Embryonic facial prominence (tissue), 1 donor: Measurements from ENCODE around the gene RNASE13.

ENCODE experiments used
- DNase-seq: peaks from one replicate; pipeline ENCODE4 v3.0.0-alpha.2; 2016; ENCODE audit errors: extremely low spot score

Gene RNASE13

GRCh38 chr14:21066882-21067502, 32.4 kb upstream of the RNASE13 start:
- DNase-seq = no peak

DNA sequence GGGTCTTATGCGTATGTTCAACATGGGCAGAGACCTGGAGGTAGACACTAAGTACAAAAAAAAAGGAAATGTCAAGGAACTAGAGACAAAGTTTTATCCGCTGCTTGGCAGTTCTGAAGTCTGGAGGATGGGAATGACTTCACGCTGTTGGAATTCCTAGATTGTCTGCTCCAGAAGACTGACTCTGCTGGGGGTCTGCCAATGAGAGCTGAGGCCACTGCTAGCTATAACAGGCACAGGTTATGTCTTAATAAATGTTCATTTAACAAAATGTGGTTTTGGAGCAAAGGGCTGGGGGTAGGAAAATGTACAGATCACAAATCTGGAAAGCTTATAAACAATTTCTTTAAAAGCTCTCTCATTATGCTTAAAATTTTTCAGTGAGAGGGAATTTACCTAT, 28.9 kb upstream of the RNASE13 start:
- DNase-seq = no peak

DNA sequence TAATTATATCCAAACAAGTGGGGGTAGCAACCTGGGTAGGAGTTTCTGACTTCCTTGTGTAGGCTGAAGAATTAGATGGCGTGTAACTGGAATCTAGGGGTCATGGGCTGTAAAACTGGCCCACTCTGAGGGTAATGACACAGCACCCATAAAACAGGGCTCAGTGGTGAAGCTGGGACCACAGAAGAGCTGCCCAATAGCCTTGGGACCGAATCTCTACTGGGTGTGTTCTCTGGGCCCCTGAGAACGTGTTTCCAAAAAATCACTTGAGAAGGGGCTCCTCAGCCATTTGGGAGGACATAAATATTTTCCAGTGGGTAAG, 26.7 kb upstream of the RNASE13 start:
- DNase-seq = no peak

DNA sequence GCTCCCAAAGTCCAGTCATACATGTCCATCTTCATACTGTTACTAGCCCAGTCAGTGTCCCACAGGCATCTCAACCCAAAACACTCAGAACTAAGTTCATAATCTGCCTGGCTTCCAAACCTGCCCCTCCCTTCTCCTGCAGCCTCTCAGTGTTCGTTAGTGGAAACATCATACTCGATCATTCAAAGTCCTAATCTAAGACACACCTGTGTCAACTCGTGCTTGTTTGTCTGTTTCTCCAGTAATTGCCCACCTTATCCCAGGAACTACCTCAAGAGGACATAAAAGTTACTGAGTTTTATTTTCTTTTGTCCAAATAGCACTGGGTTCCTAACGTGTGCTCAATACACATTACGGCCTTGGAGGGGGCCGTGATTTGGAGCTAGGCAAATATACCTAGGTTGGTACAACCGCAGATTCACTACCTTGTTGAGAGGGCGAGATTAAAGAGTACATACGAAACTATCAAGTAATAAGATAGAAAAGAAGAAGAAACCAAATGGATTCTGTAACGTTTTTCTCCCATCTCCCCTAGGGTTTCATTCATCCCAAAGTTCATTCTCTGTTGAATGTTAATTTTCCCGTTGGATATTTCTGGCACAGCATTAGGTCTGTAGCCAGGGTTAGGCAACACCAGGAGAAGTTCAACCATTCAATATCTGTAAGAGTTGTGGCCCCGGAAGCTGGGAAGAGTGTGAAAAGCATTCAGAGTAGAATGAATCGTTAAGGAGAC, 26.2 kb upstream of the RNASE13 start:
- no peak for DNase-seq

DNA sequence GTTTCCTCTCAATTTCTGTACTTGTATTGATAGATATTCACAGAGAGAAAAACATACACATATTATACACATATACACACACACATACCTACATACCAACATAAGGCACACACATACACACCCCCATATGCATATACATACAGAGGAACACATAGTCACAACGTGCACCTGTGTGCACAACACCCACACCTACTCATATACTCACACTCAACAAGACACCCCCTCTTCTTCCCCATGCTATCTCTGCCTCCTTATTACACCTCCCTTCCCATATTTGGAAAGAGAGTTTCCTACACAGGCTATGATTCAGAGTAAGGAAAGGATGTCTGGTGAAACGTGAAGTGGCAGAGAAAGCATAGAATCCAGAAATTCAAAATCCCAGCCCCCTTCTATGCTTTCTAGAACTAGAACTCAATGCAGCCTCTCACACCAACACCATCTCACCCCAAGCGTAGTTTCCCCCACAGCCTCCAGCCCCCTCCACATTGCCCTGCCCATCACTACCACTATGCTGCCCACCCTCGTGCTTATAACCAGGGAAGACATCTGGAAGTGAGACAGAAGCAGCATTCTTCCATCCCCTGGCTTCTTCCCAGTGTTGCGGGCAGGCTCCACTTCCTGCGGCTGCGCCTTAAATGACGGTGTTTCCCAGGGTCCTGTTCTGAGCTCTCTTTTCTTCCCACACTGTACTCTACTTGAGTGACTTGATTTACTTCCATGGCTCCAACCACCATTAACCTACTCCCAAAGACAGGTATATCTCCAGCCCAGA, 25.4 kb upstream of the RNASE13 start:
- DNase-seq = no peak

DNA sequence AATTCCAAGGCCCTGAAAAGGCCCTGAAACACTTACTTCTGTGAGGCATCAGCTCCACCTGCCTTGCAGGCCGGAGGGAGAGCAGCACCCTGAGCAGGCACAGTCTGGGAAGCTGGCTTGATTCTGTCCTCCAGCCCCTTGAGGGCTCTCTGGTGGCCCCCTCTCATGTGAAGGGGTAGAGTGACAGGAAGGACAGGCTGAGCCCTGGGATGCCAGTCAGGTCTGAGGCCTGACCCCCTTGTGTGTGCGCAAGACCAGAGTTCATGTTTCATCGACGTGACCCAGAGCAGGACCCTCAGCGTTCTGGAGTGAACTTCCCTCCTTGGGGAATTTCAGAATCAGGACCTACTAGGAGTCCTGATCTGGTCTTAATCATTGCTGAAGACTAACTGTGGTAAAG, 24.3 kb upstream of the RNASE13 start:
- DNase-seq = no peak

- DNase-seq = no peak
These were observed 23.4 kb upstream of the RNASE13 start, which contains the start of gene RNASE8 for GRCh38 chr14:21057803-21058675. RNASE8 (plus strand) TSS chr14:21057822; CDS start chr14:21057893, 71 bp downstream.

DNA sequence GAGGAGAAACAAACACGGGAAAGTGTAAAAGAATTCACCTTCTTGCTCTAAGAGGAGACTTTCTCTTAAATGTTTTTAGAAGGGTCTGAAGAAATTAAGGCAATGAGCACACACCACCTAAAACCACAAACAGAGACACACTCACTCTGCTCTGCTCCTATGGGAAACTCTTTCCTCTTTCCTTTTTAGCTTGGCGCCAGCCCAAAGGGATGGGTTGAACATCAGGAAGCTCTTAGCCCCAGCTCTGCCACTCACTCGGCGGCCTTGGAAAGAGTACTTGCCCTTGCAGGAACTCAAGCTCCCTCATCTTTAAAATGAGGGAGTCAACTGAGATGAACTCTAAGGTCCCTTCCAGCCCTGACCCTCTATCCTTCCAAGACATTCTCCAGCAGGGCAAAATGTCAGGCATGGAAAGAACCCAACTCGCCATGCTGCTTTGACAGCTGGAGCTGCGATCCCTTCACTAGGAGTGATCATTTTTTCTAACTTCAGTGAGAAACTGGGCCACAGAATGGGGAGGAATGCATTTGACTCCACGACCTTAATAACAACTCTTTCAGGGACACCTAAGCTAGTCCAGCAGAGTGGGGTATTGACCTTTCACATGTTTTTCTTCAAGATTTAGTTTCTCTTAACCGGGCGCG, 22.0 kb upstream of the RNASE13 start:
- DNase-seq = no peak

- no peak for DNase-seq
These were observed 21.0 kb upstream of the RNASE13 start for GRCh38 chr14:21055432-21056117.

DNA sequence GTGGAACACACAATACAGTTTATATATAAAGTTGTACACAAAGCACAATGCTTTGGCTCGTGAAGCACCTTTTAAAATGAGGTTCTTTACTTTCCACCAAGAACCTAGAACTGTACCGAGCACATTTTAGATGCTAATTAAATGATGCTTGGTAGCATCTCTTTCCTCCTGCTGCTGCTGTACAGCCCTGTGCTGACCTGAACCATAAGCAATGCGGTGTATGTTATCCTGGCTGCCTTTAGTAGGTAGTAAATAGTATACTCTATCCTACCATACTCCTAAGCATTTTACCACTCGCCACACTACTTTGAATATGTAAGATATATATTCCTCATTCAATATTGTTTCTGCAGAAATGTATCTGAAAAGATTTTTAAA, 20.1 kb upstream of the RNASE13 start:
- no peak for DNase-seq

DNA sequence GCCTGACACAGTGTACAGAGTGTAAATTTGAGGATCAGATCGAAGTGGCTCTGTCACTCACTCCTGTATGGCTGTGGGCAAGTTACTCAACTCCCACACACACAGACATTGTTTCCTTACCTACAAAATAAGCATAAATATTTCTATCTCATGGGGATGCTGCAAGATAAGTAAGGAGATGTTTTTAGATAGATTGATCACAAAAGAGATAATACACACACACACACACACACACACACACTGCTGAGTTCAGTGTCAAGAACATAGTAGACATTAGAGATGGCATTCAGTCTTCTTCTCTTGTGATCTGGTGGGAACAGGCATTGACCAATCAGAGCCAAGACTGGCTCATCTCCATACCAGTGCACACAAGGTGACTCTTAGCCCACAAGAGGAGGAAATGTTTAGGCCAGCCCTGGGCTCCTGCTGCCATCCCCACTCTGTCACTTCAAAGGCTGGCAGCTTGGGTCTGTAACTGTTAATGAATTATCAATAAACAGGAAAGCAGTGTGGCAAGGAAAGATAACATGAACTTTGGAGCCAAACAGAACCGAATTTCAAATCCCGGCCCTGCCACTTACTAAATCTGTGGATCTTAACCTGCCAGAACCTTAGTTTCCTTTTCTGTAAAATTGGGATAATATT, 19.6 kb upstream of the RNASE13 start:
- DNase-seq = no peak

- DNase-seq = no peak
These were observed 18.8 kb upstream of the RNASE13 start for GRCh38 chr14:21053184-21054122.

DNA sequence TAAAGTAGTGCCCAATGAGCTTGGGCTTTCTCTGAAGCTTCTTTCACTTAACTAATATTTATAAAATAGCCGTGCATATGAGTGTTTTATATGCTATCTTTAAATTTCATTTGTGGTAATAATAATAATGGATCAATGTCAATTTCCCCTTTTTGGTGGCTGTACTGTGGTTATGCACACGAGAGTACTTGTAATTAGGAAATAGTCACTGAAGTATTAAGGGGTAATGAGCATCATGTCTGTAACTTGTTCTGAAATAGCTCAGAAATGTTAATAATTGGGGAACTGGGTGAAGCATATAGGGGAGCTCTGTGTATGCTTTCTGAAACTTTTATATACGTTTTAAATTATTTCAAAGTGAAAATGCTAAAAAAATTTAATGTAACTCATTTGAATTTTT, 16.0 kb upstream of the RNASE13 start:
- no peak for DNase-seq

DNA sequence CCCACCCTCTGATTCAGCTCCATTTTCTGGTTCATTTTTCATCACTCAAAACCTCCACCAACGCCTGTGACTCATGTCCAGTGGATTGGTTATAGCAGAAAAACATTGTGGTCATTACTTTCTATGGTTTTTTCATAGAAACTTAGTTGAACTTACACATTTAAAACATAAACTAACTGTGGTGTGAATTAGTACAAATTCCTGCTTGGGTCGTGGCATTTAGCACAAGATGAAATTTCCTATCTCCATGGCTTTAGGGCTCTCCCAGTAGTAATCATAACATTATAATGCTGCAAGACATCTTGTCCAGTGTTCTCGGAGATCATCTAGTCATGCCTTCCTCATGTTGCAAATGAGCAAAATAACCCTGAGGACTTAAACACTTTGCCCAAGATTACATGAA, 14.7 kb upstream of the RNASE13 start:
- DNase-seq = no peak

GRCh38 chr14:21048638-21049037, 14.0 kb upstream of the RNASE13 start:
- no peak for DNase-seq

GRCh38 chr14:21047378-21047781, 12.8 kb upstream of the RNASE13 start:
- no peak for DNase-seq

DNA sequence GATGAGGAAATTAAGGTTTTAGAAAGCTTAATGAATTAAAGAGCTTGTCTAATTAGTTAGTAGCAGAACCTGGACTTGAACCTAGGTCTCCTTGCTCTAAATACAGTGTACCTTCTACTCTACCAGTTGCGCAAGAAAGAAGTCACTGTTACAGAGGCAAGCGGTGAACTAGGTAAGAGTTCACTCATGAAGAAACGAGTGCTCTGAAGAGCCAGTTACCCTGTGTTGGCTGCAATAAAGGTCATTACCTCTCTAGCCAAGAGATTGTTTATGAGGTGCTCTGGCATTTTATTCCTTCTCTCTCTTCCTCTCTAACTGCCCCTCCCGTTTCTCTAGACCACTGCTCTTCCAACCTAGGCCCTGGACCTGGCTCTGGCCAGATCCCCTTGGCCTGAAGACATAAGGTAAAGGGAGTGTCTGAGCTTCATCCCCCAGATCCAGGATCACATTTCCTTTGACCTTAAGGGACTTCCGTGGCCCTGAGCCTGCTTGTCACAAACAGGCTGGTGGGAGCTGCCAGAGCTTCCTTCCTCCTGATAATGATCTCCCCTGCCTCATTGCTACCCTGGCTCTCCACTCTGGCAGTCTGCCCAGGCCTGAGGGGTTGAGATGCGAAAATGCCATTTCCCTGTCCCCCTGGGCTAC, 9.5 kb upstream of the RNASE13 start:
- no peak for DNase-seq

- no peak for DNase-seq
These were observed 8.9 kb upstream of the RNASE13 start for GRCh38 chr14:21043387-21043973.
